ENCODE data around the gene OSER1. TPM values are rescaled to one million over a fixed set of nuclear protein-coding genes. Genes with fewer than 3 reads are reported as not detected.

Gene OSER1
- total and polyA plus RNA-seq, 2 of the 8 experiments (the other 6 are each of a cell fraction or from before 2014, with no cell fraction given): 24.5 to 31.8 TPM

DNA sequence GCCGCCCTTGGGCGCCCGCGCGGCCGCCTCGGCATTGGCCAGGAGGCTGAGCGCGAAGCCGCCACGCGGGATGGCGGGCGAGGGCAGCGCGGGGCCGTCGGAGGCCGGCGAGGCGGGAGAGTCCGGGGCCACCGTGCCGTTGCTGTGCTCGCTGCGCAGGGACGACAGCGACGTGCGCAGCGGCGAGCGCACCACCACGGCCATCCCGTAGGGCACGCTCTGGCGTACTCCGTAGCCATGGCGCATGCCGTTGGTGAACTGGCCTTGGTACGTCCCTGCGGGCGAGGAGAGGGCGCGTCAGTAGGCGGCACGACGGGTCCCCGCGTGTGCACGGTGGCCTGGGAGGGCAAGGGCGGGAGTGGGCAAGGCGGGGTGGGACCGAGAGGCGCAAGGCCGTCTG, 50.4 kb downstream of the OSER1 start (continued):
- TF ChIP-seq, protein P1, sequence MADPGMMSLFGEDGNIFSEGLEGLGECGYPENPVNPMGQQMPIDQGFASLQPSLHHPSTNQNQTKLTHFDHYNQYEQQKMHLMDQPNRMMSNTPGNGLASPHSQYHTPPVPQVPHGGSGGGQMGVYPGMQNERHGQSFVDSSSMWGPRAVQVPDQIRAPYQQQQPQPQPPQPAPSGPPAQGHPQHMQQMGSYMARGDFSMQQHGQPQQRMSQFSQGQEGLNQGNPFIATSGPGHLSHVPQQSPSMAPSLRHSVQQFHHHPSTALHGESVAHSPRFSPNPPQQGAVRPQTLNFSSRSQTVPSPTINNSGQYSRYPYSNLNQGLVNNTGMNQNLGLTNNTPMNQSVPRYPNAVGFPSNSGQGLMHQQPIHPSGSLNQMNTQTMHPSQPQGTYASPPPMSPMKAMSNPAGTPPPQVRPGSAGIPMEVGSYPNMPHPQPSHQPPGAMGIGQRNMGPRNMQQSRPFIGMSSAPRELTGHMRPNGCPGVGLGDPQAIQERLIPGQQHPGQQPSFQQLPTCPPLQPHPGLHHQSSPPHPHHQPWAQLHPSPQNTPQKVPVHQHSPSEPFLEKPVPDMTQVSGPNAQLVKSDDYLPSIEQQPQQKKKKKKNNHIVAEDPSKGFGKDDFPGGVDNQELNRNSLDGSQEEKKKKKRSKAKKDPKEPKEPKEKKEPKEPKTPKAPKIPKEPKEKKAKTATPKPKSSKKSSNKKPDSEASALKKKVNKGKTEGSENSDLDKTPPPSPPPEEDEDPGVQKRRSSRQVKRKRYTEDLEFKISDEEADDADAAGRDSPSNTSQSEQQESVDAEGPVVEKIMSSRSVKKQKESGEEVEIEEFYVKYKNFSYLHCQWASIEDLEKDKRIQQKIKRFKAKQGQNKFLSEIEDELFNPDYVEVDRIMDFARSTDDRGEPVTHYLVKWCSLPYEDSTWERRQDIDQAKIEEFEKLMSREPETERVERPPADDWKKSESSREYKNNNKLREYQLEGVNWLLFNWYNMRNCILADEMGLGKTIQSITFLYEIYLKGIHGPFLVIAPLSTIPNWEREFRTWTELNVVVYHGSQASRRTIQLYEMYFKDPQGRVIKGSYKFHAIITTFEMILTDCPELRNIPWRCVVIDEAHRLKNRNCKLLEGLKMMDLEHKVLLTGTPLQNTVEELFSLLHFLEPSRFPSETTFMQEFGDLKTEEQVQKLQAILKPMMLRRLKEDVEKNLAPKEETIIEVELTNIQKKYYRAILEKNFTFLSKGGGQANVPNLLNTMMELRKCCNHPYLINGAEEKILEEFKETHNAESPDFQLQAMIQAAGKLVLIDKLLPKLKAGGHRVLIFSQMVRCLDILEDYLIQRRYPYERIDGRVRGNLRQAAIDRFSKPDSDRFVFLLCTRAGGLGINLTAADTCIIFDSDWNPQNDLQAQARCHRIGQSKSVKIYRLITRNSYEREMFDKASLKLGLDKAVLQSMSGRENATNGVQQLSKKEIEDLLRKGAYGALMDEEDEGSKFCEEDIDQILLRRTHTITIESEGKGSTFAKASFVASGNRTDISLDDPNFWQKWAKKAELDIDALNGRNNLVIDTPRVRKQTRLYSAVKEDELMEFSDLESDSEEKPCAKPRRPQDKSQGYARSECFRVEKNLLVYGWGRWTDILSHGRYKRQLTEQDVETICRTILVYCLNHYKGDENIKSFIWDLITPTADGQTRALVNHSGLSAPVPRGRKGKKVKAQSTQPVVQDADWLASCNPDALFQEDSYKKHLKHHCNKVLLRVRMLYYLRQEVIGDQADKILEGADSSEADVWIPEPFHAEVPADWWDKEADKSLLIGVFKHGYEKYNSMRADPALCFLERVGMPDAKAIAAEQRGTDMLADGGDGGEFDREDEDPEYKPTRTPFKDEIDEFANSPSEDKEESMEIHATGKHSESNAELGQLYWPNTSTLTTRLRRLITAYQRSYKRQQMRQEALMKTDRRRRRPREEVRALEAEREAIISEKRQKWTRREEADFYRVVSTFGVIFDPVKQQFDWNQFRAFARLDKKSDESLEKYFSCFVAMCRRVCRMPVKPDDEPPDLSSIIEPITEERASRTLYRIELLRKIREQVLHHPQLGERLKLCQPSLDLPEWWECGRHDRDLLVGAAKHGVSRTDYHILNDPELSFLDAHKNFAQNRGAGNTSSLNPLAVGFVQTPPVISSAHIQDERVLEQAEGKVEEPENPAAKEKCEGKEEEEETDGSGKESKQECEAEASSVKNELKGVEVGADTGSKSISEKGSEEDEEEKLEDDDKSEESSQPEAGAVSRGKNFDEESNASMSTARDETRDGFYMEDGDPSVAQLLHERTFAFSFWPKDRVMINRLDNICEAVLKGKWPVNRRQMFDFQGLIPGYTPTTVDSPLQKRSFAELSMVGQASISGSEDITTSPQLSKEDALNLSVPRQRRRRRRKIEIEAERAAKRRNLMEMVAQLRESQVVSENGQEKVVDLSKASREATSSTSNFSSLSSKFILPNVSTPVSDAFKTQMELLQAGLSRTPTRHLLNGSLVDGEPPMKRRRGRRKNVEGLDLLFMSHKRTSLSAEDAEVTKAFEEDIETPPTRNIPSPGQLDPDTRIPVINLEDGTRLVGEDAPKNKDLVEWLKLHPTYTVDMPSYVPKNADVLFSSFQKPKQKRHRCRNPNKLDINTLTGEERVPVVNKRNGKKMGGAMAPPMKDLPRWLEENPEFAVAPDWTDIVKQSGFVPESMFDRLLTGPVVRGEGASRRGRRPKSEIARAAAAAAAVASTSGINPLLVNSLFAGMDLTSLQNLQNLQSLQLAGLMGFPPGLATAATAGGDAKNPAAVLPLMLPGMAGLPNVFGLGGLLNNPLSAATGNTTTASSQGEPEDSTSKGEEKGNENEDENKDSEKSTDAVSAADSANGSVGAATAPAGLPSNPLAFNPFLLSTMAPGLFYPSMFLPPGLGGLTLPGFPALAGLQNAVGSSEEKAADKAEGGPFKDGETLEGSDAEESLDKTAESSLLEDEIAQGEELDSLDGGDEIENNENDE (IDR thresholded peaks at IDR 0.05; ENCODE audit: insufficient replicate concordance, low read length): no peak
- TF ChIP-seq ASH2L (IDR thresholded peaks at IDR 0.05; ENCODE audit: low read length): no peak
- no peak for TF ChIP-seq SP2 (IDR thresholded peaks at IDR 0.05; ENCODE audit: low read length)
- TF ChIP-seq TAF7 (optimal IDR thresholded peaks at IDR 0.05; ENCODE audit: borderline replicate concordance, low read depth, low read length): no peak
- TF ChIP-seq, protein P2, sequence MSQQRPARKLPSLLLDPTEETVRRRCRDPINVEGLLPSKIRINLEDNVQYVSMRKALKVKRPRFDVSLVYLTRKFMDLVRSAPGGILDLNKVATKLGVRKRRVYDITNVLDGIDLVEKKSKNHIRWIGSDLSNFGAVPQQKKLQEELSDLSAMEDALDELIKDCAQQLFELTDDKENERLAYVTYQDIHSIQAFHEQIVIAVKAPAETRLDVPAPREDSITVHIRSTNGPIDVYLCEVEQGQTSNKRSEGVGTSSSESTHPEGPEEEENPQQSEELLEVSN (IDR thresholded peaks at IDR 0.05): no peak
- TF ChIP-seq EGR1 (IDR thresholded peaks at IDR 0.05; ENCODE audit: borderline replicate concordance, low read depth, low read length): no peak
